AG04449 (cell line): ENCODE measurements around the gene DISP2.
A peak's percentile ranks its signal among the peaks of the same experiment; 100 is the strongest.

Experiments used
- CTCF ChIA-PET: fragments of 350-600 bp; formaldehyde crosslinking; extraction: SDS; loops from one replicate; lab custom pipeline; 2021; ENCODE audit warnings: antibody characterized with exemption; lab: Yijun Ruan, JAX
- POLR2A ChIA-PET: fragments of 400-600, 350-600 bp; formaldehyde crosslinking; extraction: SDS; loops from one replicate; lab custom pipeline; 2020; ENCODE audit warnings: antibody characterized with exemption, inconsistent platforms; lab: Yijun Ruan, JAX
- DNase-seq: peaks from one replicate; pipeline ENCODE4 v3.0.0-alpha.2; 2010; ENCODE audit warnings: low read depth, low spot score
- H3K4me3 ChIP-seq: 2 replicates; pipeline ENCODE4 v1.5.1; 2011; ENCODE audit warnings: low read depth, mild to moderate bottlenecking, control low read depth, low read length
- TF ChIP-seq, protein P1 (sequence below): IDR thresholded peaks from one replicate; pipeline ENCODE4 v1.5.1; 2011; ENCODE audit warnings: mild to moderate bottlenecking, moderate library complexity, low read length, control low read depth, inconsistent platforms; ENCODE audit not compliant: insufficient read depth; ENCODE audit errors: missing control alignments

DISP2 gene

DNA sequence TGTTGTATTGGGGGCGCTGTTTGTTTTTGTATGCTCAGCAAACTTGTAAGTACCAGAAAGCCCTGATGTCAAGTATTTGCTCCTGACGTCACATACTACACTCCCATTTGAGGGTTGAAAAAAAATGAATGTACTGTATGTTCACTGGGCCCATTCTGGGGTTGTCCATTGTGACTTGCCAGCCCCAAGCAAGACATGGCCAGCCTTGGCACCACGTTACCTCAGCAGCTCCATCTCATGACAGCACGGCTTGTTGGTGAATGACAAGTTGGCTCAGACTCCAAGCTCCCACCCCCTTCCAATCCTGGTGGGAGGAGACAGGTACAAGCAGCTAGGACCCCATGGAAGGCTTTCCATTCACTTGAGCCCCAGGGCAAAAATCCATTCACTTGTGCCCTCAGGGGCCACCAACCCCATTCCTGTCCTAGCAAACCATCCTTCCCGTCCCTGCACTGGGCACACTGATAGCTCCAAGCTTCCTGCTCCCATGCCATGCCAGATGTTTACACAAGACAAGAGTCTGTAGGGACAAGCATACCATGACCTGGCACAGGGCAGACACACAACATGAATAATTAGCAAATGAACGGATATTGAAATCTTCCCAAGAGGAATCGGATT is 5.6 kb upstream of the DISP2 start:
- H3K4me3 ChIP-seq, result no peak overlapping the region
- POLR2A ChIA-PET, result interaction anchor here (0.6 kb wide), 1 partner anchor 11 kb away, joined by 3 read pairs; the partner anchor contains the start of gene CCDC9B
- TF ChIP-seq, protein P1, sequence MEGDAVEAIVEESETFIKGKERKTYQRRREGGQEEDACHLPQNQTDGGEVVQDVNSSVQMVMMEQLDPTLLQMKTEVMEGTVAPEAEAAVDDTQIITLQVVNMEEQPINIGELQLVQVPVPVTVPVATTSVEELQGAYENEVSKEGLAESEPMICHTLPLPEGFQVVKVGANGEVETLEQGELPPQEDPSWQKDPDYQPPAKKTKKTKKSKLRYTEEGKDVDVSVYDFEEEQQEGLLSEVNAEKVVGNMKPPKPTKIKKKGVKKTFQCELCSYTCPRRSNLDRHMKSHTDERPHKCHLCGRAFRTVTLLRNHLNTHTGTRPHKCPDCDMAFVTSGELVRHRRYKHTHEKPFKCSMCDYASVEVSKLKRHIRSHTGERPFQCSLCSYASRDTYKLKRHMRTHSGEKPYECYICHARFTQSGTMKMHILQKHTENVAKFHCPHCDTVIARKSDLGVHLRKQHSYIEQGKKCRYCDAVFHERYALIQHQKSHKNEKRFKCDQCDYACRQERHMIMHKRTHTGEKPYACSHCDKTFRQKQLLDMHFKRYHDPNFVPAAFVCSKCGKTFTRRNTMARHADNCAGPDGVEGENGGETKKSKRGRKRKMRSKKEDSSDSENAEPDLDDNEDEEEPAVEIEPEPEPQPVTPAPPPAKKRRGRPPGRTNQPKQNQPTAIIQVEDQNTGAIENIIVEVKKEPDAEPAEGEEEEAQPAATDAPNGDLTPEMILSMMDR, result no peak
- CTCF ChIA-PET, result interaction anchor here (0.8 to 8.3 kb wide), 4 partner anchors 10 to 69 kb away, joined by 4 to 166 read pairs (median 46); partner anchors contain the start of gene CCDC9B
- no peak for DNase-seq

DNA sequence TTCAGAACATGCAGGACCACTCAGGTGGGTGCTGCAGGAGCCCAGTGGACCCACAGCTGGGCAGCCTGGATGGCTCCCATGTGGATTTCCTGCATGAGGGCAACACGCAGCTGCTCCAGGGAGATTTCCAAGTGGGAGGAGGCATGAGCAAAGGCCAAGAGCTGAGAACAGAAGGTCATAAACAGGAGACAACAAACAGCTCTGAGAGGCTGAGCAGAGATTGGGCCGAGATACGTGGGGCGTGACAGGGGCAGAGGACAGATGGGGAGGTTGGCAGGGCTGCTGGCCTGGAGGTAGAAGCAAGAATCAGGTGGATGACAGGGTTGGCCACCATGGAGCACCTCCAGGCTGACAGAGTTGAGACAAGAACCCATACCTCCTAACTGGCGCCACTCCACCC is 4.3 kb upstream of the DISP2 start:
- TF ChIP-seq, protein P1, result no peak
- CTCF ChIA-PET, result interaction anchor here (1.0 to 8.3 kb wide), 5 partner anchors 12 to 92 kb away, joined by 3 to 166 read pairs (median 4); partner anchors contain the start of gene CCDC9B
- POLR2A ChIA-PET, result interaction anchor here (1.2 kb wide), 1 partner anchor 14 kb away, joined by 5 read pairs; no protein-coding TSS in a partner anchor
- DNase-seq, result no peak
- no peak overlapping the region for H3K4me3 ChIP-seq

DNA sequence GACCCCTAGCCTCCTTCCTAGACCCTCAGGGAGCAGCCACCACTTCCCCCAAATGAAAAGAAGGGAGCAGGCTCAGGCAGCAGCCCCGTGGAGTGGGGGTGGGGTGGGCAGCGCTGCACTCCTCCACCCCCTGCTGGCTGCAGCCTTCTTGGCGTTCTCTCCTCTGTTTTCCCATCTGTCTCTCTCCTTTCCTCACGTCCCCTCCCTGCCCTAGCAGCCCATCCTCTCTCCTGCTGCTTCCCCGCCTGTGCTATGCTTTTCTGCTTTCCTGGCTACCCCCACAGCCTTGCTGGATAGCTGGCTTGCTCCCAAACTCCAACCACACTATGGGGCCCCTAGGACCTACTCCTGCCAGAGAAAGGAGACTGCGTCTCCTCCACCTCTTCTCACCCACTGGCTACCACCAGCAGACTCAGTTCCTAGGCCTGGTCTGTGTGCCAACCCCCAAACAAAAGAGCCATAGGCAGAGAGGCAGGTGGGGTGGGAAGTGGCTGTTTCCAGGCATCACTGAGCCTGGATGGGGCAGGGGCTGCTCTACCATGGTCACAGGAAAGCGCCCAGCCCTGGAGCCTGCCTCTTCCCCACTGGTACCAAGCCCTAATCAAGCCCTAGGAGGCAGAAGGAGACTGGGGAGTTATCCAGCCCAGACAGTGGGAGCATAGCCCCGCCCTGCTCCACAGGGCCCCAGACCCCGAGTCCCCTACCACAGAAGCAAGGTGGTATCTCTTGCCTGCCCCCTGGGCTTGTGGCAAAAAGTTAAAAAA is 3.4 kb upstream of the DISP2 start:
- POLR2A ChIA-PET, result no interaction called here
- DNase-seq, result no peak
- CTCF ChIA-PET, result interaction anchor here (0.6 to 8.3 kb wide), 10 partner anchors 9 to 93 kb away, joined by 3 to 166 read pairs (median 4); partner anchors contain the start of gene CCDC9B
- H3K4me3 ChIP-seq, result no peak overlapping the region
- TF ChIP-seq, protein P1, result peak; percentile 92

DNA sequence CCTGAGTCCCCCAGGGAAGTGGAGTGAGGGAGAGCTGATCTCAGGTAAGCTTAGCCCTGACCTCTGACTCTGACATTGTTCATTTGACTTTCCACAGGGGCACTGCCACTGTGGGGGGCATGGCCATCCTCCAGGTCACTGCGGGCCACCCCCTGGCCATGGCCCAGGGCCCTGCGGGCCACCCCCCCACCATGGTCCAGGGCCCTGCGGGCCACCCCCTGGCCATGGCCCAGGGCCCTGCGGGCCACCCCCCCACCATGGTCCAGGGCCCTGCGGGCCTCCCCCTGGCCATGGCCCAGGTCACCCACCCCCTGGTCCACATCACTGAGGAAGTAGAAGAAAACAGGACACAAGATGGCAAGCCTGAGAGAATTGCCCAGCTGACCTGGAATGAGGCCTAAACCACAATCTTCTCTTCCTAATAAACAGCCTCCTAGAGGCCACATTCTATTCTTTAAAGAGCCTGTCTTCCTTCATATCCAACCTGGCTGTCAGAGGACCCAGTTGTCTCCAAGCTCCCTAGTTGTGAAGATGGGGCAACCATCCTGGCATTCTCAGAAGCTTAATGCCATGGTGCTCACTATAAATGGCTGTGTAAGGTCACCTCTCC is 1.9 kb upstream of the DISP2 start:
- ChIA-PET POLR2A (interaction anchor here (0.7 kb wide), 1 partner anchor 63 kb away, joined by 3 read pairs; no protein-coding TSS in a partner anchor), CTCF (interaction anchor here (0.7 to 8.3 kb wide), 11 partner anchors 13 to 93 kb away, joined by 3 to 166 read pairs (median 4); partner anchors contain the start of genes ANKRD63 and CCDC9B)
- H3K4me3 ChIP-seq, result no peak overlapping the region
- no peak for DNase-seq
- TF ChIP-seq, protein P1, result no peak

DNA sequence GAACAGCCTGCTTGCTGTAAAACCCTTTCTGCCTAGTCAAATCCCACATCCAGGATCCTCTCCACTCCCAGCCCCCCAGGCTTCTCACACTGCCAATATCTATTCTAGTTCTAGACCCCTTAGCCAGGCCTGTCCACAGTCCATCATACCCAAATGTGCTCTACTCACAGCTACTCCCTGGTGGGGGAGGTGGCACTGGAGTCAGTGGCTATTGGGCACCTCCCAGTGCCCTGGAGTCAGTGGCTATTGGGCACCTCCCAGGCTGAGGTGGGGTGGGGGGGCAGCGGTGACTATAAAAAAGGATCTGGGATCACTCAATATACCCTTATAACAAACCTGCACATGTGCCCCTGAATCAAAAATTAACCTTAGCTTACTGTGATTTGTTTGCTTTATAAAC is 773 bp upstream of the DISP2 start:
- H3K4me3 ChIP-seq, result no peak overlapping the region
- POLR2A ChIA-PET, result interaction anchor here (0.9 to 1.0 kb wide), 3 partner anchors 14 to 56 kb away, joined by 3 read pairs; no protein-coding TSS in a partner anchor

More for the DNA sequence above, 773 bp upstream of the DISP2 start:
- TF ChIP-seq, protein P1, result no peak
- CTCF ChIA-PET, result interaction anchor here (1.0 to 8.3 kb wide), 7 partner anchors 12 to 95 kb away, joined by 3 to 166 read pairs (median 3); partner anchors contain the start of genes CCDC9B and INAFM2
- no peak for DNase-seq
